RWPE2 (cell line): Measurements from ENCODE around the gene TMEM87B.

Source experiments
- ATAC-seq: fragments of 200-7000 bp; cut with Tn5 transposase; 3 replicates; pipeline ENCODE4 v1.9.1; 2021; ENCODE audit warnings: low read depth
- DNase-seq: peaks from one replicate; pipeline ENCODE4 v3.0.0-alpha.2; 2020; ENCODE audit warnings: low spot score
- H3K27ac ChIP-seq: fragments of 450-650 bp; 2 replicates; pipeline ENCODE4 v1.5.1; 2017; ENCODE audit warnings: mild to moderate bottlenecking; ENCODE audit not compliant: poor library complexity, severe bottlenecking
- H3K27me3 ChIP-seq: fragments of 250-450 bp; sonication (Bioruptor Pico); 2 replicates; pipeline ENCODE4 v1.5.1; 2021; ENCODE audit warnings: mild to moderate bottlenecking, moderate library complexity; ENCODE audit not compliant: insufficient read depth, poor library complexity, severe bottlenecking
- H3K36me3 ChIP-seq: fragments of 250-450 bp; sonication (Bioruptor Pico); 2 replicates; pipeline ENCODE4 v1.5.1; 2020; ENCODE audit warnings: low read depth, mild to moderate bottlenecking, moderate library complexity
- H3K4me1 ChIP-seq: fragments of 250-450 bp; sonication (Bioruptor Pico); 2 replicates; pipeline ENCODE4 v1.5.1; 2021; ENCODE audit warnings: mild to moderate bottlenecking, moderate library complexity; ENCODE audit not compliant: insufficient read depth, poor library complexity, severe bottlenecking
- H3K4me3 ChIP-seq: fragments of 250-450 bp; sonication (Bioruptor Pico); 2 replicates; pipeline ENCODE4 v1.5.1; 2021; ENCODE audit warnings: mild to moderate bottlenecking, moderate library complexity; ENCODE audit not compliant: severe bottlenecking
- H3K9me3 ChIP-seq: fragments of 250-450 bp; sonication (Bioruptor Pico); 2 replicates; pipeline ENCODE4 v1.5.1; 2021; ENCODE audit warnings: mild to moderate bottlenecking, moderate library complexity; ENCODE audit not compliant: severe bottlenecking
- TF ChIP-seq, protein P1 (sequence below): fragments of 450-650 bp; IDR thresholded peaks from one replicate; pipeline ENCODE4 v1.5.1; 2017; ENCODE audit warnings: mild to moderate bottlenecking, moderate library complexity; ENCODE audit not compliant: poor library complexity, severe bottlenecking

The TMEM87B gene

GRCh38 chr2:112056626-112056987 lies 1.5 kb downstream of the TMEM87B start:
- DNase-seq (no peak), ATAC-seq (no peak)
- peak overlapping the region; percentile 89 for H3K27ac ChIP-seq
- H3K4me3 ChIP-seq = peak overlapping the region; percentile 57
- H3K36me3 ChIP-seq = peaks cover 27% of the 10 kb centered on the region
- peaks cover 9% of the 10 kb centered on the region for H3K4me1 ChIP-seq
- no peaks in the 10 kb centered on the region for H3K9me3 ChIP-seq
- no peaks in the 10 kb centered on the region for H3K27me3 ChIP-seq
- TF ChIP-seq, protein P1, sequence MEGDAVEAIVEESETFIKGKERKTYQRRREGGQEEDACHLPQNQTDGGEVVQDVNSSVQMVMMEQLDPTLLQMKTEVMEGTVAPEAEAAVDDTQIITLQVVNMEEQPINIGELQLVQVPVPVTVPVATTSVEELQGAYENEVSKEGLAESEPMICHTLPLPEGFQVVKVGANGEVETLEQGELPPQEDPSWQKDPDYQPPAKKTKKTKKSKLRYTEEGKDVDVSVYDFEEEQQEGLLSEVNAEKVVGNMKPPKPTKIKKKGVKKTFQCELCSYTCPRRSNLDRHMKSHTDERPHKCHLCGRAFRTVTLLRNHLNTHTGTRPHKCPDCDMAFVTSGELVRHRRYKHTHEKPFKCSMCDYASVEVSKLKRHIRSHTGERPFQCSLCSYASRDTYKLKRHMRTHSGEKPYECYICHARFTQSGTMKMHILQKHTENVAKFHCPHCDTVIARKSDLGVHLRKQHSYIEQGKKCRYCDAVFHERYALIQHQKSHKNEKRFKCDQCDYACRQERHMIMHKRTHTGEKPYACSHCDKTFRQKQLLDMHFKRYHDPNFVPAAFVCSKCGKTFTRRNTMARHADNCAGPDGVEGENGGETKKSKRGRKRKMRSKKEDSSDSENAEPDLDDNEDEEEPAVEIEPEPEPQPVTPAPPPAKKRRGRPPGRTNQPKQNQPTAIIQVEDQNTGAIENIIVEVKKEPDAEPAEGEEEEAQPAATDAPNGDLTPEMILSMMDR = no peak

- TF ChIP-seq, protein P1 = no peak
- no peak for ATAC-seq
- Histone ChIP-seq H3K4me3 (no peak overlapping the region), H3K27ac (no peak overlapping the region), H3K9me3 (no peaks in the 10 kb centered on the region), H3K27me3 (no peaks in the 10 kb centered on the region), H3K4me1 (peaks cover 9% of the 10 kb centered on the region), H3K36me3 (peaks cover 57% of the 10 kb centered on the region)
- no peak for DNase-seq
Observed at GRCh38 chr2:112059671-112060070, 4.6 kb downstream of the TMEM87B start.

DNA sequence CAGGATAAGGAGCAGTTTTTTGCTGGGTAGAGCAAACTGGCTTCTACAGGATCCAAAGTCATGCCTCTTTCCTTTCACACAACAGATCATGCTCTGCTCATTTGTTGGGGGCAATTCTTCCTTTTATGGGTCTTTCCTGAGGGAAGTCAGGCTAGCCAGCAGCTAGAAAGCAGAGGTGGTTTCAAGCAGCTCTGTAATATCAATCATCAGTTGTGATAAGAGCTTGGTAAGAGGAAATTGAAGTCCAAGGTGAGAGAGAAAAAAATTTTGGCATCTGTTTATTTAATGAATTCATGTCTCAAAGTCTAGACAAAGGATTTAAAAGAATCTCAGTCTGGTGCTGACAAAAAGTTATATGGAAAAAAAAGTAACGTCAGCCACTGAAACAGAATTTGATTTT lies 6.2 kb downstream of the TMEM87B start:
- DNase-seq (no peak), ATAC-seq (no peak)
- Histone ChIP-seq H3K27ac (no peak overlapping the region), H3K36me3 (peaks cover 72% of the 10 kb centered on the region), H3K9me3 (no peaks in the 10 kb centered on the region), H3K4me3 (no peak overlapping the region), H3K4me1 (peaks cover 20% of the 10 kb centered on the region), H3K27me3 (no peaks in the 10 kb centered on the region)
- TF ChIP-seq, protein P1 = no peak

DNA sequence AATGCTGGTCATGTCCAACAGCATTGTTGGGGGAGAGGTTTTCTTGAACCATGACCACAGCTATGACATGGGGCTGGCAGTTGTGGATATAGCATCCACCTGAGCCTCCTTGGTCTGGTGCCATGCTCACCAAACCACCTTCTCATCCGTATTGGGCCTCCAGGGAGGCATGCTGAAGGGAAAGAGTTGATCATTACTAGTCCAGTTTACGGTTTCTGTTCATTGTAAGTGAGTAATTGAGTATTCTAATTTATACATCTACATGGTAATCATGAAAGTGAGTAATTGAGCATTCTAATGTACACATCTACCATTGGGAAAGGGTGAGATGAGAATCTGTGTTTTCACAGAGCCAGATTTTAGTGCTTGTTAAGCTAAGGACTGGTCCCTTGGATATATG lies 6.8 kb downstream of the TMEM87B start:
- no peak for ATAC-seq
- Histone ChIP-seq H3K36me3 (peaks cover 77% of the 10 kb centered on the region), H3K27ac (no peak overlapping the region), H3K4me3 (no peak overlapping the region), H3K27me3 (no peaks in the 10 kb centered on the region), H3K9me3 (no peaks in the 10 kb centered on the region), H3K4me1 (peaks cover 18% of the 10 kb centered on the region)
- DNase-seq = no peak
- TF ChIP-seq, protein P1 = no peak

- H3K36me3 ChIP-seq = peaks cover 85% of the 10 kb centered on the region
- no peak overlapping the region for H3K4me3 ChIP-seq
- no peaks in the 10 kb centered on the region for H3K27me3 ChIP-seq
- TF ChIP-seq, protein P1 = no peak
- no peak for ATAC-seq
- peaks cover 11% of the 10 kb centered on the region for H3K4me1 ChIP-seq
- no peaks in the 10 kb centered on the region for H3K9me3 ChIP-seq
- no peak for DNase-seq
- no peak overlapping the region for H3K27ac ChIP-seq
Observed at GRCh38 chr2:112062894-112063293, 7.8 kb downstream of the TMEM87B start.
